ENCODE results near the gene EPO. TPM values are rescaled to one million over a fixed set of nuclear protein-coding genes. Genes with fewer than 3 reads are reported as not detected.
"Not testable (repeated sequence)": the region's sequence is repeated elsewhere in the genome, so short reads cannot be mapped to it uniquely, and the experiment has no call there.

Gene EPO
- total and polyA plus RNA-seq, 2 experiments from 2014 or later = not detected

DNA sequence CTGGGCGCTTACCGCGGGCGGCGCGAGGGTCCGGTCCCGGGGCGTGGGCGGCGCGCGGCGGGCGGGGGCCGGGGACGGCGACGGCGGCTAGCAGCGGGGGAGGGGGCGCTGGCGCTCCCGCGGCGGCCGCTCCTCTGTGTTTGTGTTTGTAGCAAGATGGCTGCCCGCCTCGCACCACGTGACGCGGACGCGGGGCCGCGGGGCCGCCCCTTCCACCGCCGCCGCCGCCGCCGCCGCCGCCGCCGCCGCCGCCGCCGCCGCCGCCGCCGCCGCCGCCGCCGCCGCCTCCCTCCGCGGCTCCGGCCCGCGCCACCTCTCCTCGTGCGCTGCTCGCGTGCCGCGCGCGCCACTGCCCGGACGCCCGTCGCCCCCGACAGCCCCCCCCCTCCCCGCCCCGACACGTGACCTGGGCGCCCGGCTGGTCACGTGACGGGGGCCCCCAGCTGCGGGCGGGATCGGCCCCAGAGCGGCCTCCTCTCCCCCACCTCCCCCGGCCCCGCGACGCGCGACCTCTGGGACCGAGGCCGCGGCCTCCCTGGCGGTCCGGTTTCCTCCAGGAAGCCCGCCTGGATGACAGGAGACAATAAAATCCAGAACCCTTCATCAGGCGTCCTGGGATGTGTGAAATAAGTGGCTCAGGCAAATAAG lies 26.0 kb upstream of the EPO start, which contains the start of gene GIGYF1:
Gene GIGYF1 (minus strand): TSS at position 153 of the 648 bp plus-strand sequence. CDS start 6,012 bp downstream, outside the sequence.
- H3K9me2 ChIP-seq (ENCODE audit: insufficient read depth) = no peaks in the 10 kb centered on the region
- in situ Hi-C loops (cut with MboI) = loop anchor here (10.0 kb wide), 1 partner anchor 219 kb away; the partner anchor contains the start of gene TSC22D4
- peak within 1 kb of the TSS; percentile 27; the same call in 1 of the 2 replicates for H3K27ac ChIP-seq
- H3K36me3 ChIP-seq (ENCODE audit: low read depth) = no peaks in the 10 kb centered on the region
- peaks cover 10% of the 10 kb centered on the region for H3K4me1 ChIP-seq (ENCODE audit: insufficient read depth)
- peak within 1 kb of the TSS; percentile 89 for H3K4me3 ChIP-seq
- H3K27me3 ChIP-seq (replicated peaks; ENCODE audit: insufficient read depth) = no peaks in the 10 kb centered on the region
- peaks cover 44% of the 10 kb centered on the region for H3K79me2 ChIP-seq (ENCODE audit: insufficient read depth)
- peak within 1 kb of the TSS; percentile 92 for H2AFZ ChIP-seq
- no peak for TF ChIP-seq EZH2phosphoT487 (IDR thresholded peaks at IDR 0.05; ENCODE audit: insufficient read depth, low read depth)
- no peaks in the 10 kb centered on the region for H3K9me3 ChIP-seq (ENCODE audit: low read depth)
- DNase-seq = peak; percentile 84
- WGBS, 2 experiments (ENCODE audit: low coverage in 1 of 2, low lambda C conversion rate in 2 of 2, missing lambda C conversion rate in 2 of 2) = 0 to 2% methylated on average over 5 to 47 of the region's 102 CpGs
- H3K4me2 ChIP-seq (ENCODE audit: unreplicated experiment) = peak within 1 kb of the TSS; percentile 96
- peak within 1 kb of the TSS; percentile 91 for H3K9ac ChIP-seq
- peaks cover 19% of the 10 kb centered on the region for H3F3A ChIP-seq (ENCODE audit: insufficient read depth)
- H4K20me1 ChIP-seq (ENCODE audit: insufficient read depth) = peaks cover 6% of the 10 kb centered on the region; the same call in 1 of the 2 replicates

GRCh38 chr7:100696123-100696521 lies 24.1 kb upstream of the EPO start:
- Histone ChIP-seq H2AFZ (no peak overlapping the region), H3F3A (ENCODE audit: insufficient read depth) (peaks cover 19% of the 10 kb centered on the region), H3K27me3 (replicated peaks; ENCODE audit: insufficient read depth) (no peaks in the 10 kb centered on the region; the same call in 1 of the 2 replicates), H4K20me1 (ENCODE audit: insufficient read depth) (0 out of 2 replicates have a peak, but pooled peaks cover under 1% of the 10 kb centered on the region), H3K9me2 (ENCODE audit: insufficient read depth) (no peaks in the 10 kb centered on the region), H3K9ac (no peak overlapping the region), H3K4me2 (ENCODE audit: unreplicated experiment) (no peak overlapping the region), H3K4me1 (ENCODE audit: insufficient read depth) (peaks cover 10% of the 10 kb centered on the region), H3K36me3 (ENCODE audit: low read depth) (no peaks in the 10 kb centered on the region), H3K9me3 (ENCODE audit: low read depth) (no peaks in the 10 kb centered on the region), H3K27ac (no peak overlapping the region), H3K4me3 (no peak overlapping the region), H3K79me2 (ENCODE audit: insufficient read depth) (peaks cover 26% of the 10 kb centered on the region)
- 81 to 82% methylated on average over 6 of the region's 6 CpGs for WGBS, 2 experiments (ENCODE audit: low coverage in 1 of 2, low lambda C conversion rate in 2 of 2, missing lambda C conversion rate in 2 of 2)
- in situ Hi-C loops (cut with MboI) = loop anchor here (10.0 kb wide), 1 partner anchor 221 kb away; the partner anchor contains the start of gene TSC22D4
- DNase-seq = no peak
- no peak for TF ChIP-seq EZH2phosphoT487 (IDR thresholded peaks at IDR 0.05; ENCODE audit: insufficient read depth, low read depth)
- TF ChIP-seq EZH2 (IDR thresholded peaks at IDR 0.05; ENCODE audit: insufficient read depth, poor library complexity, severe bottlenecking) = no peak

- 0 out of 2 replicates have a peak, but pooled peaks cover 4% of the 10 kb centered on the region for H3F3A ChIP-seq (ENCODE audit: insufficient read depth)
- TF ChIP-seq EZH2 (IDR thresholded peaks at IDR 0.05; ENCODE audit: insufficient read depth, poor library complexity, severe bottlenecking) (no peak), EZH2phosphoT487 (IDR thresholded peaks at IDR 0.05; ENCODE audit: insufficient read depth, low read depth) (no peak)
- in situ Hi-C loops (cut with MboI) = loop anchor here (10.0 kb wide), 1 partner anchor 224 kb away; the partner anchor contains the start of gene TSC22D4
- H2AFZ ChIP-seq = no peak overlapping the region
- 50 to 64% methylated on average over 6 of the region's 6 CpGs for WGBS, 2 experiments (ENCODE audit: low coverage in 1 of 2, low lambda C conversion rate in 2 of 2, missing lambda C conversion rate in 2 of 2)
- no peak overlapping the region for H3K9ac ChIP-seq
- peaks cover 4% of the 10 kb centered on the region; the same call in 1 of the 2 replicates for H3K27me3 ChIP-seq (replicated peaks; ENCODE audit: insufficient read depth)
- DNase-seq = no peak
- H3K79me2 ChIP-seq (ENCODE audit: insufficient read depth) = no peaks in the 10 kb centered on the region
- no peak overlapping the region for H3K4me3 ChIP-seq
- H3K4me2 ChIP-seq (ENCODE audit: unreplicated experiment) = no peak overlapping the region
- no peaks in the 10 kb centered on the region for H3K36me3 ChIP-seq (ENCODE audit: low read depth)
- no peak overlapping the region for H3K27ac ChIP-seq
- H3K4me1 ChIP-seq (ENCODE audit: insufficient read depth) = no peaks in the 10 kb centered on the region
- H4K20me1 ChIP-seq (ENCODE audit: insufficient read depth) = no peaks in the 10 kb centered on the region
- H3K9me2 ChIP-seq (ENCODE audit: insufficient read depth) = no peaks in the 10 kb centered on the region
- H3K9me3 ChIP-seq (ENCODE audit: low read depth) = no peaks in the 10 kb centered on the region
These were observed 21.2 kb upstream of the EPO start for GRCh38 chr7:100699018-100699417.

- H3K36me3 ChIP-seq (ENCODE audit: low read depth); H3K4me1 ChIP-seq (ENCODE audit: insufficient read depth); H3K4me3 ChIP-seq; H3K9me3 ChIP-seq (ENCODE audit: low read depth); H3K27ac ChIP-seq; H2AFZ ChIP-seq; in situ Hi-C loops (cut with MboI); H3K9me2 ChIP-seq (ENCODE audit: insufficient read depth); H3K4me2 ChIP-seq (ENCODE audit: unreplicated experiment); DNase-seq; H4K20me1 ChIP-seq (ENCODE audit: insufficient read depth); H3K79me2 ChIP-seq (ENCODE audit: insufficient read depth); H3F3A ChIP-seq (ENCODE audit: insufficient read depth); H3K27me3 ChIP-seq (replicated peaks; ENCODE audit: insufficient read depth); H3K9ac ChIP-seq: not testable (repeated sequence)
- 65 to 75% methylated on average over 3 of the region's 3 CpGs for WGBS, 2 experiments (ENCODE audit: low coverage in 1 of 2, low lambda C conversion rate in 2 of 2, missing lambda C conversion rate in 2 of 2)
These were observed 19.2 kb upstream of the EPO start for GRCh38 chr7:100701089-100701488.

Data from GM23248 (cell line).